ENCODE results near the gene ARNT2. TPM values are rescaled to one million over a fixed set of nuclear protein-coding genes. Genes with fewer than 3 reads are reported as not detected.

Gene ARNT2
- total RNA-seq, 4 donors from 2014 or later = 0.26 to 22.9 (median 7.0) TPM

GRCh38 chr15:80471881-80472280, 67.7 kb downstream of the ARNT2 start:
- no peak overlapping the region for H3K4me3 ChIP-seq
- no peaks in the 10 kb centered on the region for H3K27me3 ChIP-seq
- TF ChIP-seq CTCF (IDR thresholded peaks at IDR 0.05) (no peak), POLR2A (IDR thresholded peaks at IDR 0.05) (no peak)
- H3K9me3 ChIP-seq = no peaks in the 10 kb centered on the region
- no peaks in the 10 kb centered on the region for H3K4me1 ChIP-seq
- intact Hi-C loops (cut with DNase I; ENCODE audit: low total_unique reads) = no loop called here
- no peak for DNase-seq
- H3K36me3 ChIP-seq = no peaks in the 10 kb centered on the region
- H3K27ac ChIP-seq = no peak overlapping the region

GRCh38 chr15:80473286-80474223, 69.4 kb downstream of the ARNT2 start:
- Histone ChIP-seq H3K4me3 (no peak overlapping the region), H3K9me3 (no peaks in the 10 kb centered on the region), H3K4me1 (no peaks in the 10 kb centered on the region), H3K27me3 (no peaks in the 10 kb centered on the region), H3K36me3 (no peaks in the 10 kb centered on the region), H3K27ac (no peak overlapping the region)
- intact Hi-C loops (cut with DNase I; ENCODE audit: low total_unique reads) = no loop called here
- no peak for DNase-seq
- TF ChIP-seq CTCF (IDR thresholded peaks at IDR 0.05) (no peak), POLR2A (IDR thresholded peaks at IDR 0.05) (no peak)

GRCh38 chr15:80474224-80475215, 70.3 kb downstream of the ARNT2 start:
- Histone ChIP-seq H3K4me3 (no peak overlapping the region), H3K4me1 (no peaks in the 10 kb centered on the region), H3K36me3 (no peaks in the 10 kb centered on the region), H3K27ac (no peak overlapping the region), H3K9me3 (no peaks in the 10 kb centered on the region), H3K27me3 (no peaks in the 10 kb centered on the region)
- DNase-seq = no peak
- TF ChIP-seq POLR2A (IDR thresholded peaks at IDR 0.05) = no peak
- TF ChIP-seq CTCF (IDR thresholded peaks at IDR 0.05) = no peak
- intact Hi-C loops (cut with DNase I; ENCODE audit: low total_unique reads) = no loop called here

GRCh38 chr15:80475572-80475971, 71.4 kb downstream of the ARNT2 start:
- Histone ChIP-seq H3K27me3 (no peaks in the 10 kb centered on the region), H3K4me3 (no peak overlapping the region), H3K36me3 (no peaks in the 10 kb centered on the region), H3K9me3 (no peaks in the 10 kb centered on the region), H3K27ac (no peak overlapping the region), H3K4me1 (peaks cover 0 to 3% of the 10 kb centered on the region in 2 donors)
- TF ChIP-seq POLR2A (IDR thresholded peaks at IDR 0.05) (no peak), CTCF (IDR thresholded peaks at IDR 0.05) (no peak)
- no peak for DNase-seq
- intact Hi-C loops (cut with DNase I; ENCODE audit: low total_unique reads) = no loop called here
